ENCODE measurements around the gene WDR45. TPM values are rescaled to one million over a fixed set of nuclear protein-coding genes. Genes with fewer than 3 reads are reported as not detected.

Gene WDR45
- total RNA-seq, 1 donor from 2014 or later: 49.2 TPM

DNA sequence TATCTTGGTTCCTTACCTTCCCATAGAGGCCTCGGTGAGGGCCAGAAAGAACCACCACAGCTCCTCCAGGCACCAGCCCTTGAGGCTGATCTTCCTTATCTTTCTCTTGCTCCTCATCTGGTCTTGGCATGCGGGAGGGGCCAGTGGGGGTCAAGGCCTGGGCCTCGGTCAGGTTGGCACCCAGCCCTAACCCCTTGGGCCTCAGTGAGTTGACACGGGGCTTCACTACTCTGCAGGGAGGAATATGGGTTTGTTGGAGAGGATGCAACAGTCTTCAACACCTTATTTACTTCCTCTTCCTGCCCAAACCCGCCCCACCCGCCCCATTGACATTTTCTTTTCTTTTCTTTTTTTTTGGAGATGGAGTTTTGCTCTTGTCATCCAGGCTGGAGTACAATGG is 37.9 kb upstream of the WDR45 start:
- peaks cover 15% of the 10 kb centered on the region for H3K36me3 Mint-ChIP-seq (ENCODE audit: low read depth)

DNA sequence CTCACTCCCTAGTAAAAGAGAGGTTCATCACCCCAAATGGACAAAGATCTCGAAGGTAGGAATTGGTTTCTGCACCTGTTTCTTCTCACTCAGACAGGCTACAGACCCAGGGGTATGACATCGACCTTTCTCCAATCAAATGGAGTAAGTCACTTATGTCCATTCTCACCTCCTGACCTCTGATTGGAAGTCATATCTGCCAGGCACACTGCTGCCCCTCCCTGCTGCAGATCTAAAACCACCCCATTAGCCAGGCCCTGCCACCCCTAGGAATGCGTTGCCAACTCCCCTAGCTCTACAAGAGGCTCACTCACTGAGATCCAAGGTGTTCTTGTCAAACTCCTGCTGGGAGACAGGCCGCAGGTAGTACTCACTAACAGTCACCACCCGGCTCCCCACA is 37.0 kb upstream of the WDR45 start:
- Mint-ChIP-seq H3K4me1 (ENCODE audit: low read depth) (no peaks in the 10 kb centered on the region), H3K9me3 (ENCODE audit: low read depth) (peaks cover 9% of the 10 kb centered on the region), H3K36me3 (ENCODE audit: low read depth) (peaks cover 15% of the 10 kb centered on the region), H3K27me3 (ENCODE audit: low read depth) (no peaks in the 10 kb centered on the region), H3K27ac (ENCODE audit: unreplicated experiment) (no peak overlapping the region), H3K4me3 (ENCODE audit: unreplicated experiment) (no peak overlapping the region)
- no peak for DNase-seq (ENCODE audit: low spot score)
- TF ChIP-seq, protein P1, sequence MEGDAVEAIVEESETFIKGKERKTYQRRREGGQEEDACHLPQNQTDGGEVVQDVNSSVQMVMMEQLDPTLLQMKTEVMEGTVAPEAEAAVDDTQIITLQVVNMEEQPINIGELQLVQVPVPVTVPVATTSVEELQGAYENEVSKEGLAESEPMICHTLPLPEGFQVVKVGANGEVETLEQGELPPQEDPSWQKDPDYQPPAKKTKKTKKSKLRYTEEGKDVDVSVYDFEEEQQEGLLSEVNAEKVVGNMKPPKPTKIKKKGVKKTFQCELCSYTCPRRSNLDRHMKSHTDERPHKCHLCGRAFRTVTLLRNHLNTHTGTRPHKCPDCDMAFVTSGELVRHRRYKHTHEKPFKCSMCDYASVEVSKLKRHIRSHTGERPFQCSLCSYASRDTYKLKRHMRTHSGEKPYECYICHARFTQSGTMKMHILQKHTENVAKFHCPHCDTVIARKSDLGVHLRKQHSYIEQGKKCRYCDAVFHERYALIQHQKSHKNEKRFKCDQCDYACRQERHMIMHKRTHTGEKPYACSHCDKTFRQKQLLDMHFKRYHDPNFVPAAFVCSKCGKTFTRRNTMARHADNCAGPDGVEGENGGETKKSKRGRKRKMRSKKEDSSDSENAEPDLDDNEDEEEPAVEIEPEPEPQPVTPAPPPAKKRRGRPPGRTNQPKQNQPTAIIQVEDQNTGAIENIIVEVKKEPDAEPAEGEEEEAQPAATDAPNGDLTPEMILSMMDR (IDR thresholded peaks at IDR 0.05): no peak

More for the DNA sequence above, 37.9 kb upstream of the WDR45 start:
- H3K27me3 Mint-ChIP-seq (ENCODE audit: low read depth): no peaks in the 10 kb centered on the region
- H3K9me3 Mint-ChIP-seq (ENCODE audit: low read depth): peaks cover 10% of the 10 kb centered on the region
- no peak for DNase-seq (ENCODE audit: low spot score)
- H3K4me3 Mint-ChIP-seq (ENCODE audit: unreplicated experiment): no peak overlapping the region
- no peaks in the 10 kb centered on the region for H3K4me1 Mint-ChIP-seq (ENCODE audit: low read depth)
- no peak overlapping the region for H3K27ac Mint-ChIP-seq (ENCODE audit: unreplicated experiment)
- TF ChIP-seq, protein P1 (IDR thresholded peaks at IDR 0.05): no peak

DNA sequence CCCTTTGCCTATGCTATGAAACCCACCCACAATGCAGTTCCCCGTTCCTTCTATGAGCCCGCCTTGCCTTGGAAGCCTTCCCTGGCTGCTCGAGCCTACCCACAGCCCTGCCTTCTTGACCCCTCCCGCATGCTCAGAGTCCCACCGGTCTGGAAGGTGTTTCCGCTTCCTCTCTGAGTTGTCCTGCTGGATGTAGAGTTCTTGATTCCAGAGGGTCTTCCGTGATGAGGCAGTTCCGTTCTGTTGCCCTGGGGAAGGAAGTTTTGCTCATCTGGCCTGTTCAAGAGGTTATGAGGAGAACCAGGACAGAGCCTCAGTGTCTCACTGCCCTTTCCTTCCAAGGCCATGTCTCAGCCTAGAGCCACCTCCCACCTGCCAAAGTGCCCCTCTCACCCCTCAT is 36.4 kb upstream of the WDR45 start:
- H3K27ac Mint-ChIP-seq (ENCODE audit: unreplicated experiment): no peak overlapping the region
- H3K27me3 Mint-ChIP-seq (ENCODE audit: low read depth): no peaks in the 10 kb centered on the region
- peaks cover 15% of the 10 kb centered on the region for H3K36me3 Mint-ChIP-seq (ENCODE audit: low read depth)
- TF ChIP-seq, protein P1 (IDR thresholded peaks at IDR 0.05): no peak
- H3K9me3 Mint-ChIP-seq (ENCODE audit: low read depth): peaks cover 7% of the 10 kb centered on the region
- no peak for DNase-seq (ENCODE audit: low spot score)
- no peaks in the 10 kb centered on the region for H3K4me1 Mint-ChIP-seq (ENCODE audit: low read depth)
- H3K4me3 Mint-ChIP-seq (ENCODE audit: unreplicated experiment): no peak overlapping the region

DNA sequence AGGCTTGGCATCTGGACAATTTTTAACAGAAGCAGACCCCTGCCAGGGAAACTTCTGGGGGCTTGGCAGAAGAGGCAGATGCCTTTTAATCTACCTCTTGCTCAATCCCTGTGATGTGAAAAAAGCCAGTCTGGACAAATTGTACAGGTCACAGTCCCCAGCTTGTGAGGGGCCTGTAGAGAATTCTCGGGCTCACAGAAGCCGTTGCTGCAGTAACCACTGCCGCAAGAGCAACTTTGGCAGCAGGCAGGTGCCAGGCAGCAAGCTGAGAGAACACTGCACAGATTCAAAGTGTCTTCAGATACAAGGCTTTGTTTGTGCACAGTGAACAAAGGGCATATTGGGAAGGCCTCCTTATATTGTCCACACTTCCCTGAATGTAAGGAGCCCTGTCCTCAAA is 32.1 kb upstream of the WDR45 start:
- H3K4me3 Mint-ChIP-seq (ENCODE audit: unreplicated experiment): no peak overlapping the region
- peaks cover 8% of the 10 kb centered on the region for H3K36me3 Mint-ChIP-seq (ENCODE audit: low read depth)
- no peak for DNase-seq (ENCODE audit: low spot score)
- TF ChIP-seq, protein P1 (IDR thresholded peaks at IDR 0.05): no peak
- no peaks in the 10 kb centered on the region for H3K27me3 Mint-ChIP-seq (ENCODE audit: low read depth)
- no peak overlapping the region for H3K27ac Mint-ChIP-seq (ENCODE audit: unreplicated experiment)
- no peaks in the 10 kb centered on the region for H3K4me1 Mint-ChIP-seq (ENCODE audit: low read depth)
- H3K9me3 Mint-ChIP-seq (ENCODE audit: low read depth): peaks cover 9% of the 10 kb centered on the region

DNA sequence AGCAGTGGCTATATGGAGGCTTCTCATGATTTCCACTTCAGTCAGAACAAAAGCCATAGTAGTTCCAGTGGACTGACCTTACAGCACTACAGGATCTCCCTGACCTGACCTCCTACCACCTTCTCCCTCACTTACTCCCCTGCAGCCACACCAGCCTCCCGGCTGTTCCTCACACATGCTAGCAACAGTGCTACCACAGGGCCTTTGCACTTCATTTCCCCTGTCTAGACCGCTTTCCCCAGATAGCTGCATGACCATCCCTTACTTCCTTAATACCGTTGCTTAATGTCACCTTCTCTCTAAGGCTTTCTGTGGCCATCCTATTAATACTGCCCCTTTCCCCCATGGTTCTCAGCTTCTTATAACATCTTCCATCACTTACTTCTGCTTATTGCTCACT is 30.7 kb upstream of the WDR45 start:
- H3K4me1 Mint-ChIP-seq (ENCODE audit: low read depth): no peaks in the 10 kb centered on the region
- peaks cover 3% of the 10 kb centered on the region for H3K36me3 Mint-ChIP-seq (ENCODE audit: low read depth)
- H3K27ac Mint-ChIP-seq (ENCODE audit: unreplicated experiment): no peak overlapping the region
- no peak overlapping the region for H3K4me3 Mint-ChIP-seq (ENCODE audit: unreplicated experiment)
- no peak for DNase-seq (ENCODE audit: low spot score)
- H3K9me3 Mint-ChIP-seq (ENCODE audit: low read depth): peaks cover 6% of the 10 kb centered on the region
- no peaks in the 10 kb centered on the region for H3K27me3 Mint-ChIP-seq (ENCODE audit: low read depth)
- TF ChIP-seq, protein P1 (IDR thresholded peaks at IDR 0.05): no peak
